GM21367 (cell line): Measurements from ENCODE around the gene SCNM1.
"Not testable (repeated sequence)": the region's sequence is repeated elsewhere in the genome, so short reads cannot be mapped to it uniquely, and the experiment has no call there.

Source experiments
- ATAC-seq: cut with Tn5 transposase; IDR thresholded peaks from one replicate; pipeline ENCODE4 v1.9.1; 2021; ENCODE audit not compliant: unreplicated experiment

SCNM1 gene

DNA sequence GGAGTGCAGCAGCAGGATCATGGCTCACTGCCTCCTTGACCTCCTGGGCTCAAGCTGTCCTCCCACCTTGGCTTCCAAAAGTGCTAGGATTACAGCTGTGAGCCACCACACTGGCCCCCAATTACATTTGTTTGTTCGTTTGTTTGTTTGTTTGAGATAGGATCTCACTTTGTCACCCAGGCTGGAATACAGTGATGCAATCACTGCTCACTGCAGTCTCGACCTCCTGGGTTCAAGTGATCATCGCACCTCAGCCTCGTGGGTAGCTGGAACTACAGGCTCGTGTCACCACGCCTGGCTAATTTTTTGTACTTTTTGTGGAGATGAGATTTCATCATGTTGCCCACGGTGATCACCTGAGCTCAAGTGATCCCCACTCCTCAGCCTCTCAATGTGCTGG is 26.1 kb downstream of the SCNM1 start:
- ATAC-seq, result no peak

DNA sequence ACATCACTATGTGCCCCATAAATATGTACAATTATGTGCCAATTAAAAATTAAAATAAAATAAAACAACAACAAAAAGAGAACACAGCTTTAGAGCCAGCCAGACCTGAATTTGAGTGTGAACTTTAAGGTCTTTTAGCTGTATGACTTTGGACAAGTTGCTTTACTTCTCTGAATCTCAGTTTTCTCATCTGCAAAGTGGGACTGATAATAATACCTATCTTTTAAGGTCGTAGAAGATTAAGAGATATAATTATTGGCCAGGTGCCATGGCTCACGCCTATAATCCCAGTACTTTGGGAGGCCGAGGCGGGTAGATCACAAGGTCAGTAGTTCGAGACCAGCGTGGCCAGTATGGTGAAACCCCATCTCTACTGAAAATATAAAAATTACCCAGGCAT is 27.4 kb downstream of the SCNM1 start:
- ATAC-seq, result no peak

DNA sequence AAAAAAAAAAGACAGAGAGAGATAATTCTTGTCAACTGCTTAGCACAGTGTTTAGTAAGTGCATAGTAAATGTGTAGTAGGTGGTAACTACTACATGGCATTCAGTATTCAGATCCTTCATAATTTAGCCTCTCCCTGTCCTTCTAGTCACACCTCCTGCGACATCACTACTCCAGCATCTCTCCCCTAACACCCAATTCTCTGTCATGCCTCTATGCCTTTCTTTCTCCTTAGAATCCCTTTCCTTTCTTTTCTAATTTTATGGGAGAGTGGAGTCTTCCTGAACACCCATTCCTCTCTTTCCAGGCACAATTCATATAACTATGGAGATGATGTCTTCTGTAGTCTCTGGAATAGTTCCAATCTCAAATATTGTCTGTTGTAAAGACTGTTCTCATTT is 27.9 kb downstream of the SCNM1 start:
- ATAC-seq, result no peak

DNA sequence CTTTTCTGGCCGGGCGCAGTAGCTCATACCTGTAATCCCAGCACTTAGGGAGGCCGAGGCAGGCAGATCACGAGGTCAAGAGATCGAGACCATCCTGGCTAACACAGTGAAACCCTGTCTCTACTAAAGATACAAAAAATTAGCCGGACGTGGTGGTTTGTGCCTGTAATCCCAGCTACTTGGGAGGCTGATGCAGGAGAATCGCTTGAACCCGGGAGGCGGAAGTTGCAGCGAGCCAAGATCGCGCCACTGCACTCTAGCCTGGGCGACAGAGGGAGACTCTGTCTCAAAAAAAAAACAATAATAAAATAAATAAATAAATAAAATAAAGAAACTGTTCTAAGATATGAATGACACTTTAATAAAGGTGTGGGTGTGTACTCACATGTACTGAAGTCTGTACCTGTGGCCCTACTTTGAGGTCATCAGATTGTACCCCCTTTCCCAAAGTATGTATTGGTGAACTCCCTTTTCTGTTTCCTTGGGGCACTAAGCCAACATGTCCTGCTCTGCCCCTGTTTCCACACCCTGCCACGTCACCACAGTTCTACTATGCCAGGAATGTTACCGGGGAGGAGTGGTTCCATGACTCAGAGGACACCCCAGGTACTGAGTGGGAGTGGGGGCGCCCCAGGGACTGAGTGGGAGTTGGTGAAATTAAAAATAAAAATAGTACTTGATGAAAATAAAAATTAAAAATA is 29.1 kb downstream of the SCNM1 start:
- ATAC-seq, result not testable (repeated sequence)

DNA sequence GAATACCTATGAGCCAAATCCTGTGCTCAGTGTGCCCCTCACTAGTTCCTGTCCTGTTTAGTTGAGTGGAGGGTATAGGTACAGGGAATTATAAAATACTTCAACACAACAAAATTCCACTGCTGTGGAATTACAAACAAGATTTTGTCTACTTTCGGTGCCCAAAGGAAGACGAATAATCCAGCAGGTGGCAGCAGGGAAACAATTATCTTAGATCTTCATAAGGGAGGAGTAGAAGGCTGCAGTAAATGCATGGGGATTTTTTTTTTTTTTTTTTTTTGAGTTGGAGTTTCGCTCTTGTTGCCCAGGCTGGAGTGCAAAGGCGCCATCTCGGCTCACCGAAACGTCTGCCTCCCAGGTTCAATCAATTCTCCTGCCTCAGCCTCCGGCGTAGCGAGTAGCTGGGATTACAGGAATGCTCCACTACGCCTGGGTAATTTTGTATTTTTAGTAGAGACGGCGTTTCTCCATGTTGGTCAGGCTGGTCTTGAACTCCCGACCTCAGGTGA is 30.4 kb downstream of the SCNM1 start:
- no peak for ATAC-seq

DNA sequence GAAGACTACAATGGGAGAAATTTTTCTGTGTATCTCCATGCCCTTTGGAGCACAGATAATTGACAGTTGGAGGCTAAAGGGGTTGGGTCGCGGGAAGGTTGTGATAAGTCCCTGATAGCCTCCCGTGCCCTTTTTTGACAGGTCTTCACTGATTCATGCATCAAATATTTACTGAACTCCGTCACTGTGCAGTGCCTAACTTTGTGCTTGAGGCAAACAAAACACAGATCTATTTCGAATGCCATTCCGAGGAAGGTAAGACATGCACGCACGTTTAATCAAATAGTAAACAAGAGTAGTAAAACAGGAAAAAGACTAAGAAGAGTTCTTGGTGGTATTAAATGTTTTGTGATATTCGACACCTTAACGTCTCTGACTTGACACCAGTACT is 31.9 kb downstream of the SCNM1 start:
- ATAC-seq, result no peak

DNA sequence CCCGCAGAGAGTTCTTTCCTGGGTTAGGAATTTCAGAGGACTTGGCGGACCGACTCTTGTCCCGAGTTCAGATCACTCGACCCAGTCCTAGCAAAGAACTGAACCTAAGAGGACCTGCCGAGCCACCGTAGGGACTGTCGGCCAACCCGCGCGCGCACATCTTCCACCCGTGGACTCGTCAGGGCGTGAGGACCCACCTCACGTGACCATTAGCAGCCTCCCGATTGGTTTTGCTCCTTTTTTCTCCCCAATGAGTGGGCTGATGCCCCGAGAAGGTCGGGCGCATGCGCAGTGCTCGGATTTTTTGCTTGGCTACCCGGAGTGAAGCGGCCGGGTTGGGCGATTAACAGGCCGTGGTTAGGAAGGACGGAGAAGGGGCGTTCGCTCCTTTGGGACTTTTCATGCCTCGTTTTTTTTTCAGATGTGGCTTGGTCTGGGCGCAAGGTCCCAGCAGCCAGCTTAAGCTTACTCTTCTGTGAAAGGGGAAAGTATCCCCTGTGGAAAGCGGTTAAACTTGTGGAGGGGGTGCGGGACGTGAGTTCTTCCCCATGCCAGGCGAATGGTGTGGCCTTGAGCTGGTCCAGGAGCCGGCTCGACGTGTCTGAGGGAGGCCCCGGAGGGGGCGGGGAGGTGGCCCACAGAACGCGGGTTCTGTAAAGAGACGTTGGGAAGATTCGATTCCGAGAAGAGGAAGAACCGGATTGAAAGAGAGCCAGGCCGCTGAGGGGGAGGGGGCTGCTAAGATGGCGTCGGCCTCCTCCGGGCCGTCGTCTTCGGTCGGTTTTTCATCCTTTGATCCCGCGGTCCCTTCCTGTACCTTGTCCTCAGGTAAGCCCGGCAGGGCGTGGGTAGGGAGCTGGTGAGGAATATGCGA is 32.5 kb downstream of the SCNM1 start, which contains the start of gene PIP5K1A:
Gene PIP5K1A, plus strand, starts transcription at position 299 of the 874 bp plus-strand sequence. Its CDS starts 445 bp downstream, at position 744.
- peak; percentile 76 for ATAC-seq

DNA sequence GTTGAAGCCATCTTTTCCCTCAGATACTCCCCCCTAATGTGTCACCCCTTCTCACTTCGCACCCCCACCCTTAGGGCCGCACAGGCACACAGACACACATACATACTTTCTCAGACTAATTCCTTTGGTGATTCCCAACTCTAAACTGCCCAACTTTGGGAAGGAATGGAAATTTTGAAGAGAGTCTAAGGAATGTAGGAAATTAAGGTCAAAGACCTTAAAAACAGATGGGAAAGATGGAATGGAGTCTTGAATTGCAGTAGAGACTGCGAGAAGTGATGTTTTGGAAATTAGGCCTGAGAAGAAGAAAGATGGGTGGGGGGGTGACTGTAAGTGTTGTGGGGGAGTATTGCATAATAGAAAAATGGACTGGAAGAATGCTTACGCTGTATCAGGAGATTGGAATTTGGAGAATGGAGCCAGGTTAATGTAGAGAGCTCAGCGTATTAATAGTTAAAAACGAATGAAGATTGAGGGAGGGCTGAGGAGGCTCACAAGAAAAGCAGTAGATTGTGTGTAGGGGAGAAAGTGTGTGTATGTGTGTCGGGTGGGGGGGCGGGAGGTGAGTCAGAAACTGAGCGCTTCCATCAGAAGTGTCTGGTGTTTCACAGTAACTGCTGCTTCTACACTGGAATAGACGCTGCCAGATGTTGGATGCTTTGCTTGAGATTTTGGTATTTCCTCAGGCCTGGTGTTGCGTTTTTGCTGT is 34.1 kb downstream of the SCNM1 start:
- no peak for ATAC-seq

DNA sequence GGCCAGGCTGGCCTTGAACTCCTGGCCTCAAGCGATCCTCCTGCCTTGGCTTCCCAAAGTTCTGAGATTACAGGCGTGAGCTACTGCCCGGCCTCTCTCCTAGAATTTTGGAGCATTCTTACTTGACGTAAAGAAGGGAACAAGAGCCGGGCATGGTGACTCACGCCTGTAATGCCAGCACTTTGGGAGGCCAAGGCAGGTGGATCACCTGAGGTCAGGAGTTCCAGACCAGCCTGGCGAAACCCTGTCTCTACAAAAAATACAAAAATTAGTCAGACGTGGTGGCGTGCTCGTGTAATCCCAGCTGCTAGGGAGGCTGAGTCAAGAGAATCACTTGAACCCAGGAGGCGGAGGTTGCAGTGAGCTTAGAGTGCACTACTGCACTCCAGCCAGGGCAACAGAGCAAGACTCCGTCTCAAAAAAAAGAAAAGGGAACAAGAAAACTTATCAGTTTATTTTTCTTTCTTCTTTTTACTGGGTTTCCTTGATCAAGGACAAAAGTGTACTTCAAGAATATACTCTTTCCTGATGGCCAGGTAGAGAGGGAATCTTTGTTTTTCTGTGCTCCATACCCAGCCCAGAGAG is 39.5 kb downstream of the SCNM1 start:
- ATAC-seq, result not testable (repeated sequence)

DNA sequence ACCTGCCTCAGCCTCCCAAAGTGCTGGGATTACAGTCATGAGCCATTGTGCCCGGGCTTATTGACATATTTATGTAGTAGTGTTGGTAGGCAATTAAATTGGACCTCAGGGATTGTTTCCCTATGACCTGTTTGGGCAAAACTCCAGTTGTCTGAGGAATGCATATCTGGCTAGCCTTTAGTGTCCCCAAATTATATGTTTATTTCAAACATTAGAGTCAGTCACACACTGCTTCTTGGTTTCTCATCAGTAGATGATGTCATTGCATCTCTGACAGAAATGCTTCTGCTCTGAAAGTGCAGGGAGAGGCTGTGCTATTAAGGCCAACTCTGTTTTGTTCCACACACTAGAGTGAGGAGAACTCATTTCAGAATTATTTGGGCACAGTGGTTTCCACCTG is 44.9 kb downstream of the SCNM1 start:
- no peak for ATAC-seq

DNA sequence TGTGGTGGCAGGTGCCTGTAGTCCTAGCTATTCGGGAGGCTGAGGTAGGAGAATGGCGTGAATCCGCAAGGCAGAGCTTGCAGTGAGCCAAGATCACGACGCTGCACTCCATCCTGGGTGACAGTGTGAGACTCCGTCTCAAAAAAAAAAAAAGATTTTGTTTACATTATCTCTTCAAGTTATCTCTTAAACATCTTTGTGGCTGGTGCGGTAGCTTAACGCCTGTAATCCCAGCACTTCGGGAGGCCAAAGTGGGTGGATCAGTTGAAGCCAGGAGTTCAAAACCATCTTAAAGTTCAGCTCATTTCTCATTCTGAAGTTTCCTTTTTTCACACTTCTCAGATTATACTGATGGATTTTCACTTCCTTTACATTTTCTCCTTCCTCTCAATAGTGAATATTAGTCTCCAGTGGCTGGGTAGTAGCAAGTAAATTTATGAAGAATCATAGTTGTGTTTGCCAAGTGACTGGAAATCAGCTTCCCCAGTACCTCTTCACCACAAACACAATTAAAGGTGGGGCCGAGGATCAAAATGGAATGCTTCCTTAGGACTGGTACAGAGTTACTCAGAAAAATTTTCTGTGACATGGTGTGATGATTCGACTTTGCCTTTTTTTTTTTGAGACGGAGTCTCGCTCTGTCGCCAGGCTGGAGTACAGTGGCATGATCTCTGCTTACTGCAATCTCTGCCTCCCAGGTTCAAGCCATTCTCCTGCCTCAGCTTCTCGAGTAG is 46.2 kb downstream of the SCNM1 start:
- no peak for ATAC-seq

DNA sequence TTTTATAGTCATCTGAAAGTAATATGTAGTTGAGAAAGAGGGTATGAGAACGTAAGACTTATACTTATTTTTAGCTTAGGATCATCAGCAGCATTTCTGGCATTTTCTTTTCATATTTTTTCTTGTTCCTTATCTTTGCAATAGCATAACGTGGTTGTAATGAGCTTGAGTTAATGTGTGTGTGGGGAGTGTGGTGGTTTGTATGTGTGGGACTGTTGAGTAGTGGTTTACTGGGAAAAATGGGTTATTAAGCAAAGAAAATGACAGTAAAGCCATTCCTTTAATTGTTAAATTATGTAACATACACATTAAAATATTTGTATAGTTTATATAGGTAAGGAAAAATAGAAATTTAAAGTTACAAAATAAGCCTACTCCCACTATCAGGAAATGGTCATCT is 47.6 kb downstream of the SCNM1 start:
- ATAC-seq, result no peak
